Activated CD8-positive, alpha-beta T cell treated with anti-CD3 and anti-CD28 coated beads for 36 hours (primary cell): ENCODE results near the gene FILIP1L. TPM values are rescaled to one million over a fixed set of nuclear protein-coding genes. Genes with fewer than 3 reads are reported as not detected.

Experiments
- ATAC-seq: fragments of 200-7000 bp; cut with Tn5 transposase; one replicate; pipeline ENCODE4 v1.10.0; 2021; ENCODE audit warnings: mild to moderate bottlenecking, moderate library complexity
- CTCF ChIA-PET: fragments of 350-600 bp; sonication (Branson Sonifier 250); formaldehyde crosslinking; loops from one replicate; lab custom pipeline; 2021; ENCODE audit warnings: antibody characterized with exemption; lab: Charles Lee
- POLR2A ChIA-PET: fragments of 350-600 bp; sonication (Branson Sonifier 250); formaldehyde crosslinking; loops from one replicate; lab custom pipeline; 2021; ENCODE audit warnings: antibody characterized with exemption; lab: Charles Lee
- DNase-seq: peaks from one replicate; pipeline ENCODE4 v3.0.0-alpha.2; 2020
- H3K27ac Mint-ChIP-seq: one replicate; pipeline ENCODE4 v1.8.0; 2021; ENCODE audit warnings: mild to moderate bottlenecking, mixed read lengths
- H3K27me3 Mint-ChIP-seq: one replicate; pipeline ENCODE4 v1.8.0; 2021; ENCODE audit warnings: mixed read lengths
- H3K36me3 Mint-ChIP-seq: one replicate; pipeline ENCODE4 v1.8.0; 2021; ENCODE audit warnings: low read depth, mixed read lengths
- H3K4me1 Mint-ChIP-seq: one replicate; pipeline ENCODE4 v1.8.0; 2021; ENCODE audit warnings: low read depth, mixed read lengths
- H3K4me3 Mint-ChIP-seq: one replicate; pipeline ENCODE4 v1.8.0; 2021; ENCODE audit warnings: mild to moderate bottlenecking, moderate library complexity, mixed read lengths
- H3K9me3 Mint-ChIP-seq: one replicate; pipeline ENCODE4 v1.8.0; 2021; ENCODE audit warnings: mixed read lengths
- CTCF ChIP-seq: fragments of 200-600 bp; IDR thresholded peaks from one replicate; pipeline ENCODE4 v1.8.0; 2022; ENCODE audit warnings: antibody characterized with exemption, mild to moderate bottlenecking
- intact Hi-C: fragments of 100-400 bp; cut with micrococcal nuclease; formaldehyde crosslinking; loops from one replicate; pipeline ENCODE4 v1.10.0; 2022
- total RNA-seq, 2 experiments: library from RNA; stranded (reverse); gene quantifications; one replicate each; pipeline ENCODE4 v1.2.3, GENCODE V29; 2021

Gene FILIP1L
- total RNA-seq, 2 experiments from 2014 or later: 0.11 to 0.13 TPM

GRCh38 chr3:100043271-100043670, 71.0 kb downstream of the FILIP1L start:
- intact Hi-C loops: no loop called here
- no peak overlapping the region for H3K4me3 Mint-ChIP-seq
- no peaks in the 10 kb centered on the region for H3K36me3 Mint-ChIP-seq
- TF ChIP-seq CTCF: no peak
- H3K27me3 Mint-ChIP-seq: no peaks in the 10 kb centered on the region
- no peak for DNase-seq
- H3K9me3 Mint-ChIP-seq: no peaks in the 10 kb centered on the region
- peaks cover 19% of the 10 kb centered on the region for H3K4me1 Mint-ChIP-seq
- CTCF ChIA-PET: interaction anchor here (1.6 to 1.7 kb wide), 2 partner anchors 11 to 235 kb away, joined by 4 read pairs; no protein-coding TSS in a partner anchor
- POLR2A ChIA-PET: no interaction called here
- ATAC-seq: no peak
- H3K27ac Mint-ChIP-seq: no peak overlapping the region

GRCh38 chr3:100042166-100042981, 71.9 kb downstream of the FILIP1L start:
- POLR2A ChIA-PET: no interaction called here
- no peaks in the 10 kb centered on the region for H3K9me3 Mint-ChIP-seq
- no peak for DNase-seq
- ATAC-seq: no peak
- intact Hi-C loops: no loop called here
- H3K4me3 Mint-ChIP-seq: no peak overlapping the region
- CTCF ChIA-PET: interaction anchor here (1.6 to 1.7 kb wide), 2 partner anchors 10 to 234 kb away, joined by 4 read pairs; no protein-coding TSS in a partner anchor
- peaks cover 10% of the 10 kb centered on the region for H3K4me1 Mint-ChIP-seq
- H3K27ac Mint-ChIP-seq: no peak overlapping the region
- H3K36me3 Mint-ChIP-seq: no peaks in the 10 kb centered on the region
- H3K27me3 Mint-ChIP-seq: no peaks in the 10 kb centered on the region
- no peak for TF ChIP-seq CTCF

- intact Hi-C loops: no loop called here
- Mint-ChIP-seq H3K4me1 (peaks cover 6% of the 10 kb centered on the region), H3K27me3 (no peaks in the 10 kb centered on the region), H3K9me3 (no peaks in the 10 kb centered on the region), H3K27ac (no peak overlapping the region), H3K36me3 (no peaks in the 10 kb centered on the region), H3K4me3 (no peak overlapping the region)
- ATAC-seq: no peak
- no peak for DNase-seq
- TF ChIP-seq CTCF: no peak
- ChIA-PET POLR2A (interaction anchor here (0.5 kb wide), 1 partner anchor 237 kb away, joined by 4 read pairs; no protein-coding TSS in a partner anchor), CTCF (interaction anchor here (0.7 kb wide), 1 partner anchor 18 kb away, joined by 3 read pairs; no protein-coding TSS in a partner anchor)
These were observed 73.0 kb downstream of the FILIP1L start for GRCh38 chr3:100041328-100041749.

GRCh38 chr3:100040451-100041225, 73.7 kb downstream of the FILIP1L start:
- CTCF ChIA-PET: interaction anchor here (0.7 kb wide), 1 partner anchor 18 kb away, joined by 3 read pairs; no protein-coding TSS in a partner anchor

More at GRCh38 chr3:100040451-100041225, 73.7 kb downstream of the FILIP1L start:
- Mint-ChIP-seq H3K36me3 (no peaks in the 10 kb centered on the region), H3K9me3 (no peaks in the 10 kb centered on the region), H3K4me1 (peaks cover 6% of the 10 kb centered on the region), H3K27ac (no peak overlapping the region), H3K4me3 (no peak overlapping the region), H3K27me3 (no peaks in the 10 kb centered on the region)
- POLR2A ChIA-PET: interaction anchor here (0.5 kb wide), 1 partner anchor 237 kb away, joined by 4 read pairs; no protein-coding TSS in a partner anchor
- DNase-seq: no peak
- intact Hi-C loops: no loop called here
- ATAC-seq: no peak
- no peak for TF ChIP-seq CTCF
